Suppressor macrophage (primary cell): Measurements from ENCODE around the gene ZFP90.
"Not testable (repeated sequence)": the region's sequence is repeated elsewhere in the genome, so short reads cannot be mapped to it uniquely, and the experiment has no call there.

ENCODE experiments used
- DNase-seq, 4 experiments: peaks; one replicate each; pipeline ENCODE4 v3.0.0-alpha.2; 2020 to 2022
- total RNA-seq, 17 experiments: gene quantifications; one replicate each; lab custom pipeline; 2026; ENCODE audit warnings: mixed read lengths in 6 of 17, inconsistent platforms in 3 of 17; lab: John Stamatoyannopoulos, UW

The ZFP90 gene
- 6.4 to 26.2 (median 16.6) reads per million in 17 experiments for total RNA-seq

GRCh38 chr16:68538880-68539701 lies at the start of gene ZFP90:
TSS of gene ZFP90 (plus strand) at chr16:68539291. CDS start at chr16:68539793, 502 bp downstream.
- peak; percentile 93 to 98 (median 96) for DNase-seq

GRCh38 chr16:68490358-68490757 lies 48.7 kb upstream of the ZFP90 start:
- no peak for DNase-seq

GRCh38 chr16:68490829-68491575 lies 48.1 kb upstream of the ZFP90 start:
- DNase-seq, result no peak

GRCh38 chr16:68491576-68491950 lies 47.5 kb upstream of the ZFP90 start:
- no peak for DNase-seq

GRCh38 chr16:68492151-68492542 lies 46.9 kb upstream of the ZFP90 start:
- no peak for DNase-seq

GRCh38 chr16:68492543-68493411 lies 46.3 kb upstream of the ZFP90 start:
- DNase-seq, result no peak

GRCh38 chr16:68493412-68494070 lies 45.5 kb upstream of the ZFP90 start:
- no peak for DNase-seq

- DNase-seq, result not testable (repeated sequence)
Observed at GRCh38 chr16:68494261-68494660, 44.8 kb upstream of the ZFP90 start.

- DNase-seq, result no peak
Observed at GRCh38 chr16:68496689-68497088, 42.4 kb upstream of the ZFP90 start.

GRCh38 chr16:68499006-68499405 lies 40.1 kb upstream of the ZFP90 start:
- peak in 1 of 4 experiments; percentile 41 for DNase-seq

GRCh38 chr16:68503334-68503733 lies 35.8 kb upstream of the ZFP90 start:
- DNase-seq, result peak; percentile 25 to 55 (median 48)

- DNase-seq, result no peak
Observed at GRCh38 chr16:68504066-68504465, 35.0 kb upstream of the ZFP90 start.

- no peak for DNase-seq
Observed at GRCh38 chr16:68506331-68507053, 32.6 kb upstream of the ZFP90 start.

- DNase-seq, result no peak
Observed at GRCh38 chr16:68508013-68508412, 31.1 kb upstream of the ZFP90 start.

- no peak for DNase-seq
Observed at GRCh38 chr16:68508641-68509240, 30.4 kb upstream of the ZFP90 start.

- DNase-seq, result peak in 2 of 4 experiments; percentile 12 to 33
Observed at GRCh38 chr16:68509381-68509780, 29.7 kb upstream of the ZFP90 start.

- no peak for DNase-seq
Observed at GRCh38 chr16:68510775-68511174, 28.3 kb upstream of the ZFP90 start.

- DNase-seq, result peak; percentile 55 to 85 (median 74)
Observed at GRCh38 chr16:68512183-68512582, 26.9 kb upstream of the ZFP90 start.

- DNase-seq, result no peak
Observed at GRCh38 chr16:68512742-68513141, 26.3 kb upstream of the ZFP90 start.

- DNase-seq, result no peak
Observed at GRCh38 chr16:68514511-68514910, 24.6 kb upstream of the ZFP90 start.

GRCh38 chr16:68517606-68518166 lies 21.4 kb upstream of the ZFP90 start:
- DNase-seq, result peak in 3 of 4 experiments; percentile 39 to 68 (median 62)
